T1000 (cell line): ENCODE results near the gene ANO9.

Source experiments
- DNase-seq: peaks from one replicate; lab custom pipeline; 2025; ENCODE audit warnings: mixed read lengths; lab: John Stamatoyannopoulos, UW

Gene ANO9

GRCh38 chr11:369336-370018 is 72.3 kb downstream of the ANO9 start, which contains the start of gene B4GALNT4:
TSS of gene B4GALNT4 (plus strand) at chr11:369499. CDS start at chr11:369804, 305 bp downstream.
- no peak for DNase-seq

DNA sequence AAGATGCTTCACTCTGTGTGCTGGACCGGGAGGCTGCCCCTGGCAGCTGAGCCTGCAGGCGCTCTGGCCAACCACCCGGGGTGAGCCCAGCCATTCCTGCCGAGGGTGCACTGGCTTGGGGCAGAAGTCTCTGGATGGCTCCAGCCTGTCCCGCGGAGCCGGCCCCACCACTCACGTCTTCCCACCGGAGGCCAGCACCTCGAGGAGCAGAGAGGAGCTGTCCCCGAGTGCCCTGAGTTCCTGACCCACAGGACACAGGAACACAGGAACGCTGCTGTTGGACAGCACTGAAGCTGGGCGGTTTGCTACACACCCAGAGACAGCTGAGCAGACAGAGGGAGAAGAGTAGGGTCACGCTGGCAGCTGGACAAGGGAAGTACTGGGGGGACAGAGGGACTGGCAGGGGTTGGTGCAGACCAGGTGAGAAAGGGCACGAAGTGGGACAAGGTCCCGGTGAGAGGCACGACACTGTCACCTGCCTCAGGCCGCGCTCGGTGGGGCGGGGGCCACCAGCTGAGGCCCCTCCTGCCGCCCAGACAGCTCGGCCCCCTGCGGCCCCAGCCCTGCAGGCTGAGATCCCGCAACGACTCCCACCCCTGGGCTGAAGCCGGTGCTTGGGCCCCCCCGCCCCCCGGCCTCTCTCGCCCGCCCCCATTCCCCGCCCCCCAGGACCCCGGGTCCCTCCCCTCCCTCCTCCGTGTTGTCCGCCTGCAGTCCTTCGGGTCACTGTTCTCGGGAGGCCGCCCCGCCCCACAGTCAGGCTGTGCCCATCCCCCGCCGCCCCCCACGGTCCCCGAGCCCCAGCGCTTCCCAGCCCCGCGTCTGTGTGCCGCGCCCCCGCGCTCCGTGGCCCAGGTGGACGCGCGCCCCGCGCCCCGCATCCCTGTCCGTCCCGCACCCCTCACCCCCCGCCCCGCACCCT is 73.1 kb downstream of the ANO9 start:
- DNase-seq, result no peak

- no peak for DNase-seq
These were observed 73.8 kb downstream of the ANO9 start for GRCh38 chr11:367956-368413.
